WTC11 (cell line): ENCODE data around the gene SLC38A1. TPM values are rescaled to one million over a fixed set of nuclear protein-coding genes. Genes with fewer than 3 reads are reported as not detected.
A peak's percentile ranks its signal among the peaks of the same experiment; 100 is the strongest.

Experiments used
- ATAC-seq: fragments of 200-7000 bp; cut with Tn5 transposase; 2 replicates; pipeline ENCODE4 v1.10.0; 2021; ENCODE audit warnings: mild to moderate bottlenecking, moderate library complexity
- CTCF ChIA-PET: fragments of 300-600 bp; sonication (Branson Sonifier 250); formaldehyde crosslinking; loops from one replicate; lab custom pipeline; 2021; ENCODE audit warnings: antibody characterized with exemption; lab: Charles Lee
- POLR2A ChIA-PET: fragments of 350-600 bp; sonication (Branson Sonifier 250); formaldehyde crosslinking; loops from one replicate; lab custom pipeline; 2021; ENCODE audit warnings: antibody characterized with exemption; lab: Charles Lee
- DNase-seq: peaks from one replicate; pipeline ENCODE4 v3.0.0; 2021; ENCODE audit warnings: low spot score
- H3K27ac Mint-ChIP-seq: 2 replicates; pipeline ENCODE4 v1.8.0; 2021; ENCODE audit warnings: mixed read lengths
- H3K27me3 Mint-ChIP-seq: 2 replicates; pipeline ENCODE4 v1.8.0; 2021; ENCODE audit warnings: low read depth, mild to moderate bottlenecking, moderate library complexity, mixed read lengths
- H3K36me3 Mint-ChIP-seq: 2 replicates; pipeline ENCODE4 v1.8.0; 2021; ENCODE audit warnings: mixed read lengths
- H3K4me1 Mint-ChIP-seq: 2 replicates; pipeline ENCODE4 v1.8.0; 2022; ENCODE audit warnings: mixed read lengths
- H3K4me3 Mint-ChIP-seq: 2 replicates; pipeline ENCODE4 v1.8.0; 2021; ENCODE audit warnings: mild to moderate bottlenecking, moderate library complexity, mixed read lengths
- H3K9me3 Mint-ChIP-seq: 2 replicates; pipeline ENCODE4 v1.8.0; 2021; ENCODE audit warnings: mixed read lengths
- FOXK1 ChIP-seq: sonication (generic); formaldehyde crosslinking; IDR thresholded peaks from 2 replicates; pipeline ENCODE4 v1.8.0; 2022; ENCODE audit warnings: mild to moderate bottlenecking, moderate library complexity, missing genetic modification reagents
- GABPB1 ChIP-seq: sonication (generic); formaldehyde crosslinking; IDR thresholded peaks from 2 replicates; pipeline ENCODE4 v1.8.1; 2023; ENCODE audit warnings: mild to moderate bottlenecking, missing genetic modification reagents
- KAT7 ChIP-seq: sonication (generic); formaldehyde crosslinking; IDR thresholded peaks from 2 replicates; pipeline ENCODE4 v1.8.1; 2023; ENCODE audit warnings: missing genetic modification reagents, mild to moderate bottlenecking, borderline replicate concordance
- SMAD3 ChIP-seq: sonication (generic); formaldehyde crosslinking; IDR thresholded peaks from 2 replicates; pipeline ENCODE4 v1.8.0; 2022; ENCODE audit warnings: missing genetic modification reagents, mild to moderate bottlenecking, borderline replicate concordance
- SOX15 ChIP-seq: fragments of 250-450 bp; sonication (Bioruptor Pico); IDR thresholded peaks from 2 replicates; pipeline ENCODE4 v1.9.0; 2021; ENCODE audit warnings: mild to moderate bottlenecking
- TEAD4 ChIP-seq: sonication (generic); formaldehyde crosslinking; IDR thresholded peaks from 2 replicates; pipeline ENCODE4 v1.8.0; 2022; ENCODE audit warnings: mild to moderate bottlenecking, missing genetic modification reagents
- ZBTB21 ChIP-seq: sonication (generic); formaldehyde crosslinking; IDR thresholded peaks from 2 replicates; pipeline ENCODE4 v1.8.1; 2023; ENCODE audit warnings: mild to moderate bottlenecking, missing genetic modification reagents, borderline replicate concordance
- ZNF263 ChIP-seq: sonication (generic); formaldehyde crosslinking; IDR thresholded peaks from 2 replicates; pipeline ENCODE4 v1.8.1; 2022; ENCODE audit warnings: low read depth, mild to moderate bottlenecking, moderate library complexity, missing genetic modification reagents
- ZNF416 ChIP-seq: fragments of 250-450 bp; sonication (Bioruptor Pico); IDR thresholded peaks from 2 replicates; pipeline ENCODE4 v1.9.0; 2021; ENCODE audit warnings: mild to moderate bottlenecking, inconsistent platforms
- ZNF423 ChIP-seq: fragments of 250-450 bp; sonication (Bioruptor Pico); IDR thresholded peaks from 2 replicates; pipeline ENCODE4 v2.1.2; 2022; ENCODE audit warnings: mild to moderate bottlenecking, moderate library complexity
- ZNF671 ChIP-seq: fragments of 250-450 bp; sonication (Bioruptor Pico); IDR thresholded peaks from 2 replicates; pipeline ENCODE4 v1.8.0; 2021; ENCODE audit warnings: mild to moderate bottlenecking
- total RNA-seq: library from RNA; stranded (reverse); gene quantifications from 3 replicates; pipeline ENCODE4 v1.2.3, GENCODE V29; 2021
- TF ChIP-seq, protein P1 (sequence below): fragments of 200-600 bp; IDR thresholded peaks from 2 replicates; pipeline ENCODE4 v1.8.0; 2022; ENCODE audit warnings: antibody characterized with exemption
- TF ChIP-seq, protein P2 (sequence below): fragments of 250-450 bp; sonication (Bioruptor Pico); IDR thresholded peaks from 2 replicates; pipeline ENCODE4 v1.9.0; 2021; ENCODE audit warnings: moderate library complexity, mild to moderate bottlenecking, inconsistent platforms, borderline replicate concordance
- TF ChIP-seq, protein P3 (sequence below): fragments of 250-450 bp; sonication (Bioruptor Pico); IDR thresholded peaks from 2 replicates; pipeline ENCODE4 v1.8.0; 2021; ENCODE audit warnings: mild to moderate bottlenecking
- TF ChIP-seq, protein P4 (sequence below): sonication (generic); formaldehyde crosslinking; IDR thresholded peaks from 2 replicates; pipeline ENCODE4 v1.8.1; 2022; ENCODE audit warnings: mild to moderate bottlenecking, missing genetic modification reagents, moderate library complexity, borderline replicate concordance
- TF ChIP-seq, protein P5 (sequence below): sonication (generic); formaldehyde crosslinking; IDR thresholded peaks from 2 replicates; pipeline ENCODE4 v1.8.1; 2023; ENCODE audit warnings: mild to moderate bottlenecking, missing genetic modification reagents
- TF ChIP-seq, protein P6 (sequence below): sonication (generic); formaldehyde crosslinking; IDR thresholded peaks from 2 replicates; pipeline ENCODE4 v1.8.1; 2022; ENCODE audit warnings: low read depth, missing genetic modification reagents, borderline replicate concordance
- TF ChIP-seq, protein P7 (sequence below): sonication (generic); formaldehyde crosslinking; IDR thresholded peaks from 2 replicates; pipeline ENCODE4 v1.8.1; 2023; ENCODE audit warnings: mild to moderate bottlenecking, missing genetic modification reagents, moderate library complexity
- TF ChIP-seq, protein P8 (sequence below): sonication (generic); formaldehyde crosslinking; IDR thresholded peaks from 2 replicates; pipeline ENCODE4 v1.8.0; 2022; ENCODE audit warnings: mild to moderate bottlenecking, missing genetic modification reagents
- TF ChIP-seq, protein P9 (sequence below): sonication (generic); formaldehyde crosslinking; IDR thresholded peaks from 2 replicates; pipeline ENCODE4 v1.8.1; 2022; ENCODE audit warnings: mild to moderate bottlenecking, moderate library complexity, missing genetic modification reagents

The SLC38A1 gene
- total RNA-seq, 1 experiment from 2014 or later = 179 TPM

DNA sequence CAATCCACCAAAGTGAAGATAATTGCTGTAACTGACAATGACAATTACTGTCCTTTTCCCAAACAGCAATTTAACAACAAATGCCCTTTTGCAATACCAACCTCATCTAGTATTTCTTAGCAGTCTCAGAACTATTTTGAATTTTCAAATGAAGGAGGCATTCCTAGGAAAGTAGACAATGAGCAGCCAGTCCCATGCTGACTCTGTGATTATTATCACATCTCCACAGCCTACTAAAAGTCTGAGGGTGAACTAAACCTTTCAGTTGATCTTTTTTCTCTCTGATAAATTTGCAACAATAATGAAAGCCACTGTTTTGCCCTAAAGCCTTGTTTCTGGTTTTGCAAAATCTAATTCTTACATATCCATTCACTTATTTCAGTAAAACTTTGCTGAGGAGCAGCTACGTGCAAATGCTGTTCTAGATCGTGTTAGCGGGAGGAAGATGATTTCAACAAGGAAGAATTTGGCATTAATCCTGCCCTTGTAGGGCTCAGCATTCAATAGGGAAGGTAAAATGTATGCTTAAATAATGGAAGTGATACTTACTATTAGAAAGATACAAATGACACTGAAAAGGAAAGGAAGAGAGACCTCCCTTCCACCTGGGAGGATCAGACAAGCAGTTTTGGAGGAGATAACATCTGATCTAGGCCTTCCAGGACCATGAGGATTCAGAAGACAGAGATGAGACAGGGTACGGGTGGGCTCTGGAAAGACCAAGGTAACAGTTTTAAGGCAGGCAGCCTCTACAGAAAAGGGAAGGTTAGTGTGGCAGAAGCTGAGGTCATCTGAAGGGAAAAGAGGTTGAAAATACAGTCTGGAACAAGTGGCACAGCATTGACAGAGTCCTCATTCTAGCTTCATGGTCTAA, 47.4 kb downstream of the SLC38A1 start (continued):
- TF ChIP-seq ZBTB21 (no peak), FOXK1 (CRISPR knock-in tag) (no peak), GABPB1 (CRISPR knock-in tag) (no peak), KAT7 (CRISPR knock-in tag) (no peak)
- TF ChIP-seq, protein P1, sequence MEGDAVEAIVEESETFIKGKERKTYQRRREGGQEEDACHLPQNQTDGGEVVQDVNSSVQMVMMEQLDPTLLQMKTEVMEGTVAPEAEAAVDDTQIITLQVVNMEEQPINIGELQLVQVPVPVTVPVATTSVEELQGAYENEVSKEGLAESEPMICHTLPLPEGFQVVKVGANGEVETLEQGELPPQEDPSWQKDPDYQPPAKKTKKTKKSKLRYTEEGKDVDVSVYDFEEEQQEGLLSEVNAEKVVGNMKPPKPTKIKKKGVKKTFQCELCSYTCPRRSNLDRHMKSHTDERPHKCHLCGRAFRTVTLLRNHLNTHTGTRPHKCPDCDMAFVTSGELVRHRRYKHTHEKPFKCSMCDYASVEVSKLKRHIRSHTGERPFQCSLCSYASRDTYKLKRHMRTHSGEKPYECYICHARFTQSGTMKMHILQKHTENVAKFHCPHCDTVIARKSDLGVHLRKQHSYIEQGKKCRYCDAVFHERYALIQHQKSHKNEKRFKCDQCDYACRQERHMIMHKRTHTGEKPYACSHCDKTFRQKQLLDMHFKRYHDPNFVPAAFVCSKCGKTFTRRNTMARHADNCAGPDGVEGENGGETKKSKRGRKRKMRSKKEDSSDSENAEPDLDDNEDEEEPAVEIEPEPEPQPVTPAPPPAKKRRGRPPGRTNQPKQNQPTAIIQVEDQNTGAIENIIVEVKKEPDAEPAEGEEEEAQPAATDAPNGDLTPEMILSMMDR = no peak

DNA sequence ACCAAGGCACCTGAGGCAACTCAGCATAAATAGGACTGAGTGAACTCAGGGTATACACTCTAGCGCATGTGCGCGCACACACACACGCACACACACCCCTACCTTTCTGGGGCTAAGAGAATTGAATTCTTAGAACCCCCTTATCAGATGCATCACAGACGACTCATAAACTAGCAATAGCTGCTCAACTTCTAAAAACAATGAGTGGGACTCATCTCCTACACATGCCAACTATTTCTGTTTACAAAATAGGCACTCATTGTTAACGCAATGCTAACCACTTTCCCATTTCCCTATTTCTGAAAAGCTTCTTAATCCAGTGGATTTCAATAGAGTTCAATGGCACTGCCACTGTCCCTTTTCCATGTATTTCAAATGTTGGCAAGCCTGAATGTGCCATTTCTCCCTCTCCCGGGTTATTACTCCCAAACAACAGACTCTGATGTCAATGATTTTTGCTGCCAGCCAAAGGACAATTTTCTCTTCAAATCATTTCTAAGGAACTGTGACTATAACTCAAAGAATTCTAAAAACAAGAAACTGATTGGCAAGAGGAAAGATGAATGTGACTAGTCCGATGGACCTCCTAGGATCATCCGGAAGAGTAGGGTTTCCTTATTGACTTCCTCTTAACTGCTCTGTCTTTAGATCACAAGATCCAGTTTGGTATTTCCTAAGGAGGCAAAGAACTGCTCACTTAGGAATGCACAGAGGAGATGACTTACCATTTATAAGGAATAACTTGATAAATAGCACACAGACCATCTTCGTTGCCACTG, 48.8 kb downstream of the SLC38A1 start:
- H3K27me3 Mint-ChIP-seq = no peaks in the 10 kb centered on the region
- no peaks in the 10 kb centered on the region for H3K9me3 Mint-ChIP-seq
- no peak overlapping the region for H3K4me3 Mint-ChIP-seq
- peaks cover 55% of the 10 kb centered on the region for H3K36me3 Mint-ChIP-seq
- TF ChIP-seq, protein P2, sequence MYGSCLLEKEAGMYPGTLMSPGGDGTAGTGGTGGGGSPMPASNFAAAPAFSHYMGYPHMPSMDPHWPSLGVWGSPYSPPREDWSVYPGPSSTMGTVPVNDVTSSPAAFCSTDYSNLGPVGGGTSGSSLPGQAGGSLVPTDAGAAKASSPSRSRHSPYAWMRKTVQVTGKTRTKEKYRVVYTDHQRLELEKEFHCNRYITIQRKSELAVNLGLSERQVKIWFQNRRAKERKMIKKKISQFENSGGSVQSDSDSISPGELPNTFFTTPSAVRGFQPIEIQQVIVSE = no peak
- TF ChIP-seq, protein P3, sequence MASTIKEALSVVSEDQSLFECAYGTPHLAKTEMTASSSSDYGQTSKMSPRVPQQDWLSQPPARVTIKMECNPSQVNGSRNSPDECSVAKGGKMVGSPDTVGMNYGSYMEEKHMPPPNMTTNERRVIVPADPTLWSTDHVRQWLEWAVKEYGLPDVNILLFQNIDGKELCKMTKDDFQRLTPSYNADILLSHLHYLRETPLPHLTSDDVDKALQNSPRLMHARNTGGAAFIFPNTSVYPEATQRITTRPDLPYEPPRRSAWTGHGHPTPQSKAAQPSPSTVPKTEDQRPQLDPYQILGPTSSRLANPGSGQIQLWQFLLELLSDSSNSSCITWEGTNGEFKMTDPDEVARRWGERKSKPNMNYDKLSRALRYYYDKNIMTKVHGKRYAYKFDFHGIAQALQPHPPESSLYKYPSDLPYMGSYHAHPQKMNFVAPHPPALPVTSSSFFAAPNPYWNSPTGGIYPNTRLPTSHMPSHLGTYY (CRISPR knock-in tag) = no peak
- TF ChIP-seq ZBTB21 (no peak), ZNF416 (CRISPR knock-in tag) (no peak), ZNF671 (no peak), ZNF423 (CRISPR knock-in tag) (no peak), SOX15 (CRISPR knock-in tag) (no peak), ZNF263 (CRISPR knock-in tag) (no peak), SMAD3 (CRISPR knock-in tag) (no peak), TEAD4 (CRISPR knock-in tag) (no peak)
- TF ChIP-seq, protein P4, sequence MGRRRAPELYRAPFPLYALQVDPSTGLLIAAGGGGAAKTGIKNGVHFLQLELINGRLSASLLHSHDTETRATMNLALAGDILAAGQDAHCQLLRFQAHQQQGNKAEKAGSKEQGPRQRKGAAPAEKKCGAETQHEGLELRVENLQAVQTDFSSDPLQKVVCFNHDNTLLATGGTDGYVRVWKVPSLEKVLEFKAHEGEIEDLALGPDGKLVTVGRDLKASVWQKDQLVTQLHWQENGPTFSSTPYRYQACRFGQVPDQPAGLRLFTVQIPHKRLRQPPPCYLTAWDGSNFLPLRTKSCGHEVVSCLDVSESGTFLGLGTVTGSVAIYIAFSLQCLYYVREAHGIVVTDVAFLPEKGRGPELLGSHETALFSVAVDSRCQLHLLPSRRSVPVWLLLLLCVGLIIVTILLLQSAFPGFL (CRISPR knock-in tag) = no peak
- TF ChIP-seq, protein P5, sequence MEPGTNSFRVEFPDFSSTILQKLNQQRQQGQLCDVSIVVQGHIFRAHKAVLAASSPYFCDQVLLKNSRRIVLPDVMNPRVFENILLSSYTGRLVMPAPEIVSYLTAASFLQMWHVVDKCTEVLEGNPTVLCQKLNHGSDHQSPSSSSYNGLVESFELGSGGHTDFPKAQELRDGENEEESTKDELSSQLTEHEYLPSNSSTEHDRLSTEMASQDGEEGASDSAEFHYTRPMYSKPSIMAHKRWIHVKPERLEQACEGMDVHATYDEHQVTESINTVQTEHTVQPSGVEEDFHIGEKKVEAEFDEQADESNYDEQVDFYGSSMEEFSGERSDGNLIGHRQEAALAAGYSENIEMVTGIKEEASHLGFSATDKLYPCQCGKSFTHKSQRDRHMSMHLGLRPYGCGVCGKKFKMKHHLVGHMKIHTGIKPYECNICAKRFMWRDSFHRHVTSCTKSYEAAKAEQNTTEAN (CRISPR knock-in tag) = no peak
- TF ChIP-seq, protein P6, sequence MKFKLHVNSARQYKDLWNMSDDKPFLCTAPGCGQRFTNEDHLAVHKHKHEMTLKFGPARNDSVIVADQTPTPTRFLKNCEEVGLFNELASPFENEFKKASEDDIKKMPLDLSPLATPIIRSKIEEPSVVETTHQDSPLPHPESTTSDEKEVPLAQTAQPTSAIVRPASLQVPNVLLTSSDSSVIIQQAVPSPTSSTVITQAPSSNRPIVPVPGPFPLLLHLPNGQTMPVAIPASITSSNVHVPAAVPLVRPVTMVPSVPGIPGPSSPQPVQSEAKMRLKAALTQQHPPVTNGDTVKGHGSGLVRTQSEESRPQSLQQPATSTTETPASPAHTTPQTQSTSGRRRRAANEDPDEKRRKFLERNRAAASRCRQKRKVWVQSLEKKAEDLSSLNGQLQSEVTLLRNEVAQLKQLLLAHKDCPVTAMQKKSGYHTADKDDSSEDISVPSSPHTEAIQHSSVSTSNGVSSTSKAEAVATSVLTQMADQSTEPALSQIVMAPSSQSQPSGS (CRISPR knock-in tag) = no peak
- TF ChIP-seq, protein P7, sequence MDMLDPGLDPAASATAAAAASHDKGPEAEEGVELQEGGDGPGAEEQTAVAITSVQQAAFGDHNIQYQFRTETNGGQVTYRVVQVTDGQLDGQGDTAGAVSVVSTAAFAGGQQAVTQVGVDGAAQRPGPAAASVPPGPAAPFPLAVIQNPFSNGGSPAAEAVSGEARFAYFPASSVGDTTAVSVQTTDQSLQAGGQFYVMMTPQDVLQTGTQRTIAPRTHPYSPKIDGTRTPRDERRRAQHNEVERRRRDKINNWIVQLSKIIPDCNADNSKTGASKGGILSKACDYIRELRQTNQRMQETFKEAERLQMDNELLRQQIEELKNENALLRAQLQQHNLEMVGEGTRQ (CRISPR knock-in tag) = no peak
- TF ChIP-seq, protein P8, sequence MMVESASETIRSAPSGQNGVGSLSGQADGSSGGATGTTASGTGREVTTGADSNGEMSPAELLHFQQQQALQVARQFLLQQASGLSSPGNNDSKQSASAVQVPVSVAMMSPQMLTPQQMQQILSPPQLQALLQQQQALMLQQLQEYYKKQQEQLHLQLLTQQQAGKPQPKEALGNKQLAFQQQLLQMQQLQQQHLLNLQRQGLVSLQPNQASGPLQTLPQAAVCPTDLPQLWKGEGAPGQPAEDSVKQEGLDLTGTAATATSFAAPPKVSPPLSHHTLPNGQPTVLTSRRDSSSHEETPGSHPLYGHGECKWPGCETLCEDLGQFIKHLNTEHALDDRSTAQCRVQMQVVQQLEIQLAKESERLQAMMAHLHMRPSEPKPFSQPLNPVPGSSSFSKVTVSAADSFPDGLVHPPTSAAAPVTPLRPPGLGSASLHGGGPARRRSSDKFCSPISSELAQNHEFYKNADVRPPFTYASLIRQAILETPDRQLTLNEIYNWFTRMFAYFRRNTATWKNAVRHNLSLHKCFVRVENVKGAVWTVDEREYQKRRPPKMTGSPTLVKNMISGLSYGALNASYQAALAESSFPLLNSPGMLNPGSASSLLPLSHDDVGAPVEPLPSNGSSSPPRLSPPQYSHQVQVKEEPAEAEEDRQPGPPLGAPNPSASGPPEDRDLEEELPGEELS (CRISPR knock-in tag) = no peak
- TF ChIP-seq, protein P9, sequence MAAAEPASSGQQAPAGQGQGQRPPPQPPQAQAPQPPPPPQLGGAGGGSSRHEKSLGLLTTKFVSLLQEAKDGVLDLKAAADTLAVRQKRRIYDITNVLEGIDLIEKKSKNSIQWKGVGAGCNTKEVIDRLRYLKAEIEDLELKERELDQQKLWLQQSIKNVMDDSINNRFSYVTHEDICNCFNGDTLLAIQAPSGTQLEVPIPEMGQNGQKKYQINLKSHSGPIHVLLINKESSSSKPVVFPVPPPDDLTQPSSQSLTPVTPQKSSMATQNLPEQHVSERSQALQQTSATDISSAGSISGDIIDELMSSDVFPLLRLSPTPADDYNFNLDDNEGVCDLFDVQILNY (CRISPR knock-in tag) = no peak
- DNase-seq (no peak), ATAC-seq (no peak)
- ChIA-PET CTCF (no interaction called here), POLR2A (no interaction called here)
- H3K27ac Mint-ChIP-seq = peak overlapping the region; percentile 15
- H3K4me1 Mint-ChIP-seq = peaks cover 62% of the 10 kb centered on the region
